Keratinocyte (primary cell): ENCODE results near the gene AAR2. TPM values are rescaled to one million over a fixed set of nuclear protein-coding genes. Genes with fewer than 3 reads are reported as not detected.

Experiments used
- DNase-seq: peaks from one replicate; pipeline ENCODE4 v3.0.0-alpha.2; 2011; ENCODE audit warnings: low read depth, missing footprints, low spot score
- FAIRE-seq: peaks from 2 replicates; lab custom pipeline; 2011; peaks lifted over from hg19 to GRCh38; lab: Jason Lieb, UNC
- H2AFZ ChIP-seq: 2 replicates; pipeline ENCODE4 v1.6.0; 2012; ENCODE audit warnings: low read length, control low read depth, inconsistent platforms; ENCODE audit not compliant: control insufficient read depth
- H3K27ac ChIP-seq: 2 replicates; pipeline ENCODE4 v1.5.1; 2011; ENCODE audit warnings: low read length; ENCODE audit not compliant: control insufficient read depth, insufficient read depth
- H3K27me3 ChIP-seq: 3 replicates; pipeline ENCODE4 v1.6.0; 2011; ENCODE audit warnings: low read length; ENCODE audit not compliant: control insufficient read depth, insufficient read depth; ENCODE audit errors: extremely low read depth
- H3K36me3 ChIP-seq, 2 experiments: 2 replicates in 1 of 2; 3 replicates in 1 of 2; pipeline ENCODE4 v1.5.1; 2011; ENCODE audit warnings: low read length in 2 of 2, mild to moderate bottlenecking in 1 of 2; ENCODE audit not compliant: control insufficient read depth in 2 of 2, insufficient read depth in 2 of 2; ENCODE audit errors: extremely low read depth in 1 of 2
- H3K4me1 ChIP-seq: 3 replicates; pipeline ENCODE4 v1.5.1; 2011; ENCODE audit warnings: low read length; ENCODE audit not compliant: control insufficient read depth, insufficient read depth; ENCODE audit errors: extremely low read depth
- H3K4me2 ChIP-seq: 3 replicates; pipeline ENCODE4 v1.6.0; 2011; ENCODE audit warnings: low read depth, low read length; ENCODE audit not compliant: control insufficient read depth, insufficient read depth; ENCODE audit errors: extremely low read depth
- H3K4me3 ChIP-seq, 3 experiments: fragments of 200-600 bp in 1 of 3; sonication (generic) in 1 of 3; 2 replicates in 2 of 3; 3 replicates in 1 of 3; pipeline ENCODE4 v1.5.1; 2011 to 2016; ENCODE audit warnings: low read length in 3 of 3, mild to moderate bottlenecking in 3 of 3, control low read depth in 2 of 3, inconsistent platforms in 1 of 3, low read depth in 1 of 3, mixed read lengths in 1 of 3, mixed run types in 1 of 3, moderate library complexity in 1 of 3; ENCODE audit not compliant: control insufficient read depth in 2 of 3, insufficient read depth in 2 of 3; ENCODE audit errors: extremely low read depth in 1 of 3
- H3K79me2 ChIP-seq: 2 replicates; pipeline ENCODE4 v1.6.0; 2012; ENCODE audit warnings: low read length; ENCODE audit not compliant: control insufficient read depth, insufficient read depth
- H3K9ac ChIP-seq: 3 replicates; pipeline ENCODE4 v1.6.0; 2011; ENCODE audit warnings: low read length; ENCODE audit not compliant: control insufficient read depth, insufficient read depth; ENCODE audit errors: extremely low read depth
- H3K9me1 ChIP-seq: 3 replicates; pipeline ENCODE4 v1.6.0; 2011; ENCODE audit warnings: low read length; ENCODE audit not compliant: control insufficient read depth, insufficient read depth; ENCODE audit errors: extremely low read depth
- H3K9me3 ChIP-seq: 2 replicates; pipeline ENCODE4 v1.5.1; 2012; ENCODE audit warnings: low read depth, low read length; ENCODE audit not compliant: control insufficient read depth
- H4K20me1 ChIP-seq: 3 replicates; pipeline ENCODE4 v1.6.0; 2011; ENCODE audit warnings: low read length; ENCODE audit not compliant: control insufficient read depth, insufficient read depth; ENCODE audit errors: extremely low read depth
- CTCF ChIP-seq, 3 experiments: IDR thresholded peaks in 1 of 3; conservative IDR thresholded peaks in 1 of 3; optimal IDR thresholded peaks in 1 of 3; 2 replicates in 2 of 3; 3 replicates in 1 of 3; pipeline versions ENCODE3 to v1.5.1; 2011; ENCODE audit warnings: low read length in 3 of 3, mild to moderate bottlenecking in 3 of 3, moderate library complexity in 2 of 3, control low read depth in 1 of 3, inconsistent platforms in 1 of 3; ENCODE audit not compliant: insufficient read depth in 2 of 3; ENCODE audit errors: extremely low read depth in 1 of 3
- EZH2 ChIP-seq: IDR thresholded peaks from one replicate; pipeline ENCODE4 v1.6.1; 2012; ENCODE audit warnings: inconsistent platforms, mild to moderate bottlenecking, low read length, moderate library complexity
- dilution Hi-C: fragments of 300-500 bp; cut with MboI; formaldehyde crosslinking; loops from one replicate; pipeline ENCODE4 v1.7.0; 2020; ENCODE audit warnings: low sequenced_read_pairs; ENCODE audit not compliant: extremely low pct_ligation_motif_present
- polyA plus RNA-seq, 5 experiments: library from polyadenylated mRNA; depleted of rRNA in 3 of 5; stranded (reverse) in 3 of 5; stranded (forward) in 1 of 5; unstranded in 1 of 5; fragments of >200 nt; gene quantifications; 1 replicate in 1 of 5; 2 replicates in 3 of 5; 3 replicates in 1 of 5; pipeline versions ENCODE4 v1.2.1 to v1.2.3, GENCODE V29; 2011 to 2012; ENCODE audit warnings: missing spikeins in 2 of 5, low read depth in 1 of 5, low replicate concordance in 1 of 5

Gene AAR2
- polyA plus RNA-seq, 1 donor (not counting 4 experiments of a cell fraction or from before 2014, with no cell fraction given) = 20.1 TPM

GRCh38 chr20:36196676-36197075 is 39.6 kb upstream of the AAR2 start:
- dilution Hi-C loops = no loop called here
- no peak for FAIRE-seq
- no peaks in the 10 kb centered on the region for H3K36me3 ChIP-seq

GRCh38 chr20:36197271-36197670 is 39.0 kb upstream of the AAR2 start:
- no peak for DNase-seq
- dilution Hi-C loops = no loop called here
- no peak overlapping the region for H3K9ac ChIP-seq
- no peaks in the 10 kb centered on the region for H3K9me1 ChIP-seq
- no peaks in the 10 kb centered on the region for H3K9me3 ChIP-seq
- no peak overlapping the region for H3K27ac ChIP-seq
- H4K20me1 ChIP-seq = no peaks in the 10 kb centered on the region
- H3K4me1 ChIP-seq = no peaks in the 10 kb centered on the region
- H3K79me2 ChIP-seq = no peaks in the 10 kb centered on the region
- H3K27me3 ChIP-seq = peaks cover 21% of the 10 kb centered on the region
- H3K4me2 ChIP-seq = no peak overlapping the region
- TF ChIP-seq EZH2 (no peak), CTCF (optimal IDR thresholded peaks at IDR 0.05 in 1 of 3, IDR thresholded peaks at IDR 0.05 in 1 of 3, conservative IDR thresholded peaks at IDR 0.05 in 1 of 3; ENCODE audit: extremely low read depth in 1 of 3, insufficient read depth in 2 of 3, low read length in 3 of 3) (no peak)
- H3K36me3 ChIP-seq = no peaks in the 10 kb centered on the region
- no peak for FAIRE-seq
- H2AFZ ChIP-seq = no peak overlapping the region
- H3K4me3 ChIP-seq = no peak overlapping the region

More at GRCh38 chr20:36196676-36197075, 39.6 kb upstream of the AAR2 start:
- no peaks in the 10 kb centered on the region for H3K9me3 ChIP-seq
- H3K9ac ChIP-seq = no peak overlapping the region
- H4K20me1 ChIP-seq = no peaks in the 10 kb centered on the region
- no peak for DNase-seq
- H3K4me3 ChIP-seq = no peak overlapping the region
- H3K79me2 ChIP-seq = no peaks in the 10 kb centered on the region
- H2AFZ ChIP-seq = no peak overlapping the region
- TF ChIP-seq CTCF (optimal IDR thresholded peaks at IDR 0.05 in 1 of 3, IDR thresholded peaks at IDR 0.05 in 1 of 3, conservative IDR thresholded peaks at IDR 0.05 in 1 of 3; ENCODE audit: extremely low read depth in 1 of 3, insufficient read depth in 2 of 3, low read length in 3 of 3) (no peak), EZH2 (no peak)
- H3K4me1 ChIP-seq = no peaks in the 10 kb centered on the region
- no peak overlapping the region for H3K4me2 ChIP-seq
- no peak overlapping the region for H3K27ac ChIP-seq
- peaks cover 21% of the 10 kb centered on the region for H3K27me3 ChIP-seq
- H3K9me1 ChIP-seq = no peaks in the 10 kb centered on the region
